ENCODE results near the gene KHDRBS1.

- no peak for TF ChIP-seq CTCF (conservative IDR thresholded peaks at IDR 0.05)
- no peak for TF ChIP-seq EZH2 (IDR thresholded peaks at IDR 0.05; ENCODE audit: low read depth)
Observed at GRCh38 chr1:32001863-32002262, 11.8 kb upstream of the KHDRBS1 start.

Measured in PC-9 (cell line).